ENCODE measurements around the gene PTPRT.
A peak's percentile ranks its signal among the peaks of the same experiment; 100 is the strongest.

Gene PTPRT

DNA sequence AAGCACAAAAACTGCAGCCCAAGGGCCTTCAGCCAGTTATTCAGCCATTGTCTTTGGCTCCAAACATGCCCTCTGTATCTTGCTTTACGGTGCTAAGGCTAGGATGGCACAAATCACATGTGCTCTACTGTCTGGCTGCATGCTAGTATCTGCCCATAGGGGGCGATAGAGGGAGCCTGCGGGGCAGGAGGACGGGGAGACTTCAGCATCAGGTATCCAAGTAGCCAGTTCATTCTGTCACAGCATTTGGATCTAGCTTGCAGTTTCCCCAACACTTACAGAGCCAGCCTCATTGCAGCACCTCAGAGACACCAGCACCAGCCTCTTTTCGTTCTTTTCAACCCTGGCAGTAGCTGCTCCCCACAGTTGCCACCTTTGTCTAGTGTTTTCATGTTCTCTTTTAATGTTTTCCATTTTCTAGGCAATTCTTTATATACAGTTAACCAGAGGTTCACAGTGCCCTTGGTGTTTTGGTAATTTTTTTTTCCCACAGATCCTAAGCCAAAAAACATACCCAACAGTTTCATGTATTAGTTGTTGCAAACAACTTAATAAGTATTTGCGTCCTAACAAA is 705.9 kb downstream of the PTPRT start:
- Mint-ChIP-seq H3K36me3 (ENCODE audit: low read depth) (no peaks in the 10 kb centered on the region), H3K9me3 (no peaks in the 10 kb centered on the region)

GRCh38 chr20:42482808-42483207 is 706.9 kb downstream of the PTPRT start:
- Mint-ChIP-seq H3K4me3 (no peak overlapping the region), H3K9me3 (no peaks in the 10 kb centered on the region), H3K27me3 (ENCODE audit: low read depth, poor library complexity) (peaks cover 12% of the 10 kb centered on the region), H3K36me3 (ENCODE audit: low read depth) (no peaks in the 10 kb centered on the region), H3K27ac (no peak overlapping the region), H3K4me1 (peaks cover 28% of the 10 kb centered on the region)
- TF ChIP-seq, protein P1, sequence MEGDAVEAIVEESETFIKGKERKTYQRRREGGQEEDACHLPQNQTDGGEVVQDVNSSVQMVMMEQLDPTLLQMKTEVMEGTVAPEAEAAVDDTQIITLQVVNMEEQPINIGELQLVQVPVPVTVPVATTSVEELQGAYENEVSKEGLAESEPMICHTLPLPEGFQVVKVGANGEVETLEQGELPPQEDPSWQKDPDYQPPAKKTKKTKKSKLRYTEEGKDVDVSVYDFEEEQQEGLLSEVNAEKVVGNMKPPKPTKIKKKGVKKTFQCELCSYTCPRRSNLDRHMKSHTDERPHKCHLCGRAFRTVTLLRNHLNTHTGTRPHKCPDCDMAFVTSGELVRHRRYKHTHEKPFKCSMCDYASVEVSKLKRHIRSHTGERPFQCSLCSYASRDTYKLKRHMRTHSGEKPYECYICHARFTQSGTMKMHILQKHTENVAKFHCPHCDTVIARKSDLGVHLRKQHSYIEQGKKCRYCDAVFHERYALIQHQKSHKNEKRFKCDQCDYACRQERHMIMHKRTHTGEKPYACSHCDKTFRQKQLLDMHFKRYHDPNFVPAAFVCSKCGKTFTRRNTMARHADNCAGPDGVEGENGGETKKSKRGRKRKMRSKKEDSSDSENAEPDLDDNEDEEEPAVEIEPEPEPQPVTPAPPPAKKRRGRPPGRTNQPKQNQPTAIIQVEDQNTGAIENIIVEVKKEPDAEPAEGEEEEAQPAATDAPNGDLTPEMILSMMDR (IDR thresholded peaks at IDR 0.05) = no peak
- no peak for DNase-seq

More for the DNA sequence above, 705.9 kb downstream of the PTPRT start:
- H3K27me3 Mint-ChIP-seq (ENCODE audit: low read depth, poor library complexity) = peaks cover 12% of the 10 kb centered on the region
- H3K4me3 Mint-ChIP-seq = no peak overlapping the region
- TF ChIP-seq, protein P1 (IDR thresholded peaks at IDR 0.05) = peak; percentile 62
- peak; percentile 53 for DNase-seq
- peaks cover 32% of the 10 kb centered on the region for H3K4me1 Mint-ChIP-seq
- no peak overlapping the region for H3K27ac Mint-ChIP-seq

DNA sequence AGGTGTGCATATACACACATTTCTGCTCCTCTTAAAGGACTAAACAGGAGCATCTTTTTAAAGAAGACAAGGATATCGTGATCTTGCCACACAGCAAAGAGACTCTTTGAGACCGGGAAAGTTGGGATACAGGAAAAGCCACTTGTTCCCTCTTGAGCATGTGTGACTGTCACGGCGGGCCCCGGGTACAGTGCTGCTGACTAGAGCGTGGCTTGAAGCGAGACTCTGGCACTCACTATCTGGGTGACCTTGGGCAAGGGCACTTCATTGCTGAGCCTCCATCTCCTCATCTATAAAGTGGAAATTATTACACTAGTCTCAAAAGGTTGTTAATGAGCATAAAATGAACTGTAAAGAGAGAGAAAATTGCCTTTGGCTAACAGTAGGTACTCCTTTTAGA is 713.9 kb downstream of the PTPRT start:
- Mint-ChIP-seq H3K4me3 (no peak overlapping the region), H3K4me1 (no peaks in the 10 kb centered on the region), H3K36me3 (ENCODE audit: low read depth) (no peaks in the 10 kb centered on the region), H3K27ac (no peak overlapping the region), H3K9me3 (no peaks in the 10 kb centered on the region), H3K27me3 (ENCODE audit: low read depth, poor library complexity) (peaks cover 5% of the 10 kb centered on the region)
- no peak for DNase-seq
- TF ChIP-seq, protein P1 (IDR thresholded peaks at IDR 0.05) = no peak

DNA sequence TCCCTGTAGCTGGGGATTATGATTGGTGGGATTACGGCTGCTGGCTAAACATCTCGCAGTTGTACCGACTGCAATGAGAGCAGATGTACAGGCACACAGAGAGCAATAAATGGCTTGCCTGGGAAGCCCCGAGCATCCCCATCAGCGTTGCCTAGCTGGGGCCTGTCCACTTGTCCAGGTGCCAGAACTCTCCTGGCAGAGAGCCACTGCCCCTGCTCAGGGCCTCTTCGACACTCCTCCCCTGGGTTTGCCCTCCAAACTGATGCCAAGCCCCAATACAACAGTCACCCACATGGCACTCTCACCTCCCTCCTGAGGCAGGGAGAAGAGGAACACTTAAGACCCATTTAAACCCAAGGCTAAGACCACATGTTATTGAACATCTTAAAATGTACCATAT is 715.1 kb downstream of the PTPRT start:
- Mint-ChIP-seq H3K9me3 (no peaks in the 10 kb centered on the region), H3K36me3 (ENCODE audit: low read depth) (no peaks in the 10 kb centered on the region), H3K4me1 (no peaks in the 10 kb centered on the region), H3K4me3 (no peak overlapping the region), H3K27me3 (ENCODE audit: low read depth, poor library complexity) (peaks cover 5% of the 10 kb centered on the region), H3K27ac (peak overlapping the region; percentile 30)
- TF ChIP-seq, protein P1 (IDR thresholded peaks at IDR 0.05) = no peak
- DNase-seq = no peak

DNA sequence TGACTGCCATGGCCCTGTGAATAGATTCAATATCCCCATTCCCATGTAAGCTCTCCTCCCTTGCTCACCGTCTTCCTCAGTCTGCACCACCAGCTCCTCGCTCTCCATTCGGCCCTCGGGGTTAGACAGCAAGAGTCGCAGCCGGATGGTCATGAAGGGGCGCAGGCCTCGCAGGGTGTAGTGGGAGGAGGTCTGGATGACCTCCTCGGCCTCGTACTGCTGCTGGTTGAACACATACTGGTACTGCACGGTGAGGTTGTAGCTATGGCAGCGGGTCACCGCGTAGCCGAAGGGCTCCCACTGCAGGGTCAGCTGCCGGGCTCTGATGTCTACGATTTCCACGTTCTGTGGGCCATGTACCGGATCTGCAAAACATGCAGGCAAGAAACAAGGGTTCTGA is 717.5 kb downstream of the PTPRT start:
- no peak overlapping the region for H3K4me3 Mint-ChIP-seq
- no peak overlapping the region for H3K27ac Mint-ChIP-seq
- H3K4me1 Mint-ChIP-seq = no peaks in the 10 kb centered on the region
- no peaks in the 10 kb centered on the region for H3K36me3 Mint-ChIP-seq (ENCODE audit: low read depth)
- no peaks in the 10 kb centered on the region for H3K9me3 Mint-ChIP-seq
- TF ChIP-seq, protein P1 (IDR thresholded peaks at IDR 0.05) = no peak
- H3K27me3 Mint-ChIP-seq (ENCODE audit: low read depth, poor library complexity) = peaks cover 12% of the 10 kb centered on the region
- DNase-seq = no peak

DNA sequence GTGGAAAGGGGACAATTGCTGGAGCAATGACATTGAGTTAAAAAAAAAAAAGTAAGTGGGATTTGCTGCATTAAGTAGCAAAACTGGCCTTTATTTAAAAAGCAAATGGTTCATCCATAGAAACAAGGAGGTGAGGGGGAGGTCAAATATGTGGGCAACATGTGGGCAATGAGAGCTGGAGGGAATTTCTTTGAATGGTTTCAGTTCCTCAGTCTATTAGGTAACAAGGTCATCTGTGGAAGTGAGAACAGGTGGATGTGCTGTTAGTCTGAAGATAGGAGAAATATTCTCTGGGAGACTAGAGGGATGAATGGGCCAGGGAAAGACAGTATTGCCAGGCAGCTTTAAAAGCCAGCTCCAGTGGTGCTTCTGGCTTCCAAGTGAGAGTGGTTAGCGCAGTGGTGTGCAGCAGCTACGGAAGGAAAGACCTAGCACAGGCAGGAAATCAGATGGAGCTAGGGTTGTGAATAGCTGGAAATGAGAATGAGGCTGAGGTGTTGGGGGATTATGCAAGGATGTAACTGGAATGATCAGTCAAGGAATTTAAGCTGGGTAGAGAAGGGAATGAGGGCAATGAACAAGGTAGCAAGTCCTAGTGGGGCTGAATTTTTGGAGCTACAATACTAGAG is 727.6 kb downstream of the PTPRT start:
- H3K36me3 Mint-ChIP-seq (ENCODE audit: low read depth) = no peaks in the 10 kb centered on the region
- no peak overlapping the region for H3K4me3 Mint-ChIP-seq
- no peak overlapping the region for H3K27ac Mint-ChIP-seq
- TF ChIP-seq, protein P1 (IDR thresholded peaks at IDR 0.05) = no peak
- DNase-seq = no peak
- H3K4me1 Mint-ChIP-seq = peaks cover 14% of the 10 kb centered on the region
- H3K9me3 Mint-ChIP-seq = no peaks in the 10 kb centered on the region
- H3K27me3 Mint-ChIP-seq (ENCODE audit: low read depth, poor library complexity) = peaks cover 3% of the 10 kb centered on the region

Data from nephron progenitor cell (in vitro differentiated cells).